ENCODE measurements around the gene TNS3. TPM values are rescaled to one million over a fixed set of nuclear protein-coding genes. Genes with fewer than 3 reads are reported as not detected.

The TNS3 gene
- total RNA-seq, 2 experiments from 2014 or later, result not detected

GRCh38 chr7:47322731-47323130 lies 259.2 kb downstream of the TNS3 start:
- Mint-ChIP-seq H3K9me3 (peaks cover 3% of the 10 kb centered on the region), H3K27ac (no peak overlapping the region), H3K36me3 (ENCODE audit: low read depth) (no peaks in the 10 kb centered on the region), H3K4me1 (peaks cover 4% of the 10 kb centered on the region), H3K27me3 (no peaks in the 10 kb centered on the region), H3K4me3 (no peak overlapping the region)
- ChIA-PET CTCF (no interaction called here), POLR2A (no interaction called here)
- DNase-seq, result no peak

- H3K27me3 Mint-ChIP-seq, result no peaks in the 10 kb centered on the region
- H3K27ac Mint-ChIP-seq, result no peak overlapping the region
- H3K4me3 Mint-ChIP-seq, result no peak overlapping the region
- ChIA-PET POLR2A (no interaction called here), CTCF (no interaction called here)
- DNase-seq, result no peak
- H3K9me3 Mint-ChIP-seq, result peaks cover 6% of the 10 kb centered on the region
- H3K36me3 Mint-ChIP-seq (ENCODE audit: low read depth), result no peaks in the 10 kb centered on the region
- H3K4me1 Mint-ChIP-seq, result peaks cover 5% of the 10 kb centered on the region
Observed at GRCh38 chr7:47320296-47320695, 261.6 kb downstream of the TNS3 start.

GRCh38 chr7:47318395-47319182 lies 263.3 kb downstream of the TNS3 start:
- ChIA-PET POLR2A (no interaction called here), CTCF (no interaction called here)
- Mint-ChIP-seq H3K4me3 (no peak overlapping the region), H3K4me1 (peaks cover 5% of the 10 kb centered on the region), H3K36me3 (ENCODE audit: low read depth) (no peaks in the 10 kb centered on the region), H3K9me3 (peaks cover 6% of the 10 kb centered on the region), H3K27ac (no peak overlapping the region), H3K27me3 (no peaks in the 10 kb centered on the region)
- no peak for DNase-seq

- Mint-ChIP-seq H3K27me3 (no peaks in the 10 kb centered on the region), H3K9me3 (peaks cover 6% of the 10 kb centered on the region), H3K27ac (no peak overlapping the region), H3K36me3 (ENCODE audit: low read depth) (no peaks in the 10 kb centered on the region), H3K4me3 (no peak overlapping the region), H3K4me1 (peaks cover 5% of the 10 kb centered on the region)
- POLR2A ChIA-PET, result no interaction called here
- CTCF ChIA-PET, result no interaction called here
- DNase-seq, result no peak
Observed at GRCh38 chr7:47317487-47317886, 264.4 kb downstream of the TNS3 start.

GRCh38 chr7:47314728-47315607 lies 266.9 kb downstream of the TNS3 start:
- H3K4me1 Mint-ChIP-seq, result peaks cover 5% of the 10 kb centered on the region
- POLR2A ChIA-PET, result no interaction called here
- CTCF ChIA-PET, result no interaction called here
- H3K27ac Mint-ChIP-seq, result no peak overlapping the region
- peaks cover 6% of the 10 kb centered on the region for H3K9me3 Mint-ChIP-seq
- no peaks in the 10 kb centered on the region for H3K36me3 Mint-ChIP-seq (ENCODE audit: low read depth)
- H3K4me3 Mint-ChIP-seq, result no peak overlapping the region
- H3K27me3 Mint-ChIP-seq, result no peaks in the 10 kb centered on the region
- DNase-seq, result no peak

GRCh38 chr7:47314248-47314647 lies 267.7 kb downstream of the TNS3 start:
- no peak overlapping the region for H3K4me3 Mint-ChIP-seq
- no peaks in the 10 kb centered on the region for H3K27me3 Mint-ChIP-seq
- no peak for DNase-seq
- H3K4me1 Mint-ChIP-seq, result peaks cover 5% of the 10 kb centered on the region
- ChIA-PET POLR2A (no interaction called here), CTCF (no interaction called here)
- no peak overlapping the region for H3K27ac Mint-ChIP-seq
- H3K9me3 Mint-ChIP-seq, result peaks cover 6% of the 10 kb centered on the region
- H3K36me3 Mint-ChIP-seq (ENCODE audit: low read depth), result no peaks in the 10 kb centered on the region

GRCh38 chr7:47313564-47313963 lies 268.3 kb downstream of the TNS3 start:
- Mint-ChIP-seq H3K4me1 (peaks cover 5% of the 10 kb centered on the region), H3K27ac (no peak overlapping the region), H3K36me3 (ENCODE audit: low read depth) (no peaks in the 10 kb centered on the region), H3K9me3 (peaks cover 12% of the 10 kb centered on the region), H3K4me3 (no peak overlapping the region), H3K27me3 (peaks cover 3% of the 10 kb centered on the region)
- POLR2A ChIA-PET, result no interaction called here
- no peak for DNase-seq
- CTCF ChIA-PET, result interaction anchor here (1.4 kb wide), 1 partner anchor 23 kb away, joined by 3 read pairs; no protein-coding TSS in a partner anchor

GRCh38 chr7:47311891-47312290 lies 270.0 kb downstream of the TNS3 start:
- Mint-ChIP-seq H3K27me3 (peaks cover 3% of the 10 kb centered on the region), H3K9me3 (peaks cover 5% of the 10 kb centered on the region), H3K4me1 (no peaks in the 10 kb centered on the region), H3K27ac (no peak overlapping the region), H3K4me3 (no peak overlapping the region), H3K36me3 (ENCODE audit: low read depth) (no peaks in the 10 kb centered on the region)
- ChIA-PET POLR2A (no interaction called here), CTCF (no interaction called here)
- DNase-seq, result no peak

GRCh38 chr7:47310020-47310419 lies 271.9 kb downstream of the TNS3 start:
- CTCF ChIA-PET, result no interaction called here
- POLR2A ChIA-PET, result no interaction called here

GRCh38 chr7:47308808-47309207 lies 273.1 kb downstream of the TNS3 start:
- H3K36me3 Mint-ChIP-seq (ENCODE audit: low read depth), result no peaks in the 10 kb centered on the region
- ChIA-PET POLR2A (no interaction called here), CTCF (interaction anchor here (0.7 kb wide), 1 partner anchor 63 kb away, joined by 3 read pairs; no protein-coding TSS in a partner anchor)
- no peak overlapping the region for H3K27ac Mint-ChIP-seq
- no peak overlapping the region for H3K4me3 Mint-ChIP-seq
- peaks cover 3% of the 10 kb centered on the region for H3K27me3 Mint-ChIP-seq
- H3K4me1 Mint-ChIP-seq, result no peaks in the 10 kb centered on the region
- peaks cover 5% of the 10 kb centered on the region for H3K9me3 Mint-ChIP-seq
- DNase-seq, result no peak

More at GRCh38 chr7:47310020-47310419, 271.9 kb downstream of the TNS3 start:
- H3K27ac Mint-ChIP-seq, result no peak overlapping the region
- H3K36me3 Mint-ChIP-seq (ENCODE audit: low read depth), result no peaks in the 10 kb centered on the region
- no peaks in the 10 kb centered on the region for H3K4me1 Mint-ChIP-seq
- H3K4me3 Mint-ChIP-seq, result no peak overlapping the region
- H3K9me3 Mint-ChIP-seq, result peaks cover 5% of the 10 kb centered on the region
- peaks cover 3% of the 10 kb centered on the region for H3K27me3 Mint-ChIP-seq
- no peak for DNase-seq

GRCh38 chr7:47307311-47307710 lies 274.6 kb downstream of the TNS3 start:
- no peak for DNase-seq
- Mint-ChIP-seq H3K27me3 (peaks cover 3% of the 10 kb centered on the region), H3K27ac (no peak overlapping the region), H3K4me1 (no peaks in the 10 kb centered on the region), H3K4me3 (no peak overlapping the region), H3K36me3 (ENCODE audit: low read depth) (no peaks in the 10 kb centered on the region), H3K9me3 (peaks cover 5% of the 10 kb centered on the region)
- POLR2A ChIA-PET, result no interaction called here
- CTCF ChIA-PET, result no interaction called here

GRCh38 chr7:47304727-47305719 lies 276.9 kb downstream of the TNS3 start:
- no peak overlapping the region for H3K27ac Mint-ChIP-seq
- no peak overlapping the region for H3K4me3 Mint-ChIP-seq
- no peak for DNase-seq
- POLR2A ChIA-PET, result no interaction called here
- H3K27me3 Mint-ChIP-seq, result peaks cover 3% of the 10 kb centered on the region
- no peaks in the 10 kb centered on the region for H3K4me1 Mint-ChIP-seq
- H3K9me3 Mint-ChIP-seq, result peaks cover 5% of the 10 kb centered on the region
- no peaks in the 10 kb centered on the region for H3K36me3 Mint-ChIP-seq (ENCODE audit: low read depth)
- CTCF ChIA-PET, result interaction anchor here (0.6 kb wide), 1 partner anchor 155 kb away, joined by 4 read pairs; no protein-coding TSS in a partner anchor

Measured in activated CD4-positive, alpha-beta T cell treated with anti-CD3 and anti-CD28 coated beads, Interleukin-2, amount 10 ng/mL, durations not matched to agents 7 days and 5 days (primary cell).